KOPT-K1 (cell line): Measurements from ENCODE around the gene DHDDS.

Experiments used
- H3K27ac ChIP-seq: fragments of 200-600 bp; sonication (generic); 2 replicates; pipeline ENCODE4 v1.5.1; 2016; ENCODE audit warnings: antibody characterized with exemption, mild to moderate bottlenecking, low read depth, low read length; ENCODE audit not compliant: poor library complexity, severe bottlenecking
- H3K36me3 ChIP-seq: fragments of 200-600 bp; sonication (generic); 2 replicates; pipeline ENCODE4 v1.5.1; 2017; ENCODE audit warnings: antibody characterized with exemption, mild to moderate bottlenecking, low read length, moderate library complexity; ENCODE audit not compliant: insufficient read depth
- H3K9me3 ChIP-seq: fragments of 200-600 bp; sonication (generic); 2 replicates; pipeline ENCODE4 v1.5.1; 2017; ENCODE audit warnings: antibody characterized with exemption, low read length, mild to moderate bottlenecking; ENCODE audit not compliant: insufficient read depth, poor library complexity, severe bottlenecking

Gene DHDDS

DNA sequence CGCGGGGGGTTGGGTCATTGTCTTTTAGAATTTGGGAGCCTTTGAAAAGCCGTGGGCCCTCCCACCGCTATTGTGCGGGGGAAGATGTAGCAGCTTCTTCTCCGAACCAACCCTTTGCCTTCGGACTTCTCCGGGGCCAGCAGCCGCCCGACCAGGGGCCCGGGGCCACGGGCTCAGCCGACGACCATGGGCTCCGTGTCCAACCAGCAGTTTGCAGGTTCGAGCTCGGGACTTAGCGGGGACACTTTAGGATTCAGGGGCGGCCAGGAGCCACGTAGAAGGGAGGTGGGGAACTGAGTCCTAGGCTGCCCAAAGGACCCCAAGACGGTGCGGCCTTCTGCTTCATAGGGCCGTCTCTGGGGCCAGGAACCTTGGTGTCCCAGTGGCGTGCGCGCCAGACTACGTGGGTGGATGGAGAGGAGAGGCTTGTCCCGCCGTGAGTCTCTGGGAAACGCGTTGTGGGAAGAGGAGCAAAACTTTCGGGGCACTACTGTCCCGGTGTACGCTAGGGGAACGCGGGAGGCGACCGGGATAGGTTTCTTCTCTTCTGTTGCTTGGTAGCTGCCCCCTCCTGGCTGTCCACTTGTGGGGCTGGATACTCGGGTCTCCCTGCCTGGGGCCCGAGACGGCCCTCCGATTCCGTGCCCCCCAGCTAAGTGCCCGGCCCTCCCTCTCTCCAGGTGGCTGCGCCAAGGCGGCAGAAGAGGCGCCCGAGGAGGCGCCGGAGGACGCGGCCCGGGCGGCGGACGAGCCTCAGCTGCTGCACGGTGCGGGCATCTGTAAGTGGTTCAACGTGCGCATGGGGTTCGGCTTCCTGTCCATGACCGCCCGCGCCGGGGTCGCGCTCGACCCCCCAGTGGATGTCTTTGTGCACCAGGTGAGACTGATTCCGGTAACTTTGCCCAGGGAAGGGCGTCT lies 21.2 kb upstream of the DHDDS start, which contains the start of gene LIN28A:
LIN28A (plus strand) TSS at position 112 of the 918 bp plus-strand sequence; CDS start at position 187, 75 bp downstream.
- H3K27ac ChIP-seq: no peak within 1 kb of the TSS
- no peaks in the 10 kb centered on the region for H3K9me3 ChIP-seq
- H3K36me3 ChIP-seq: no peaks in the 10 kb centered on the region

DNA sequence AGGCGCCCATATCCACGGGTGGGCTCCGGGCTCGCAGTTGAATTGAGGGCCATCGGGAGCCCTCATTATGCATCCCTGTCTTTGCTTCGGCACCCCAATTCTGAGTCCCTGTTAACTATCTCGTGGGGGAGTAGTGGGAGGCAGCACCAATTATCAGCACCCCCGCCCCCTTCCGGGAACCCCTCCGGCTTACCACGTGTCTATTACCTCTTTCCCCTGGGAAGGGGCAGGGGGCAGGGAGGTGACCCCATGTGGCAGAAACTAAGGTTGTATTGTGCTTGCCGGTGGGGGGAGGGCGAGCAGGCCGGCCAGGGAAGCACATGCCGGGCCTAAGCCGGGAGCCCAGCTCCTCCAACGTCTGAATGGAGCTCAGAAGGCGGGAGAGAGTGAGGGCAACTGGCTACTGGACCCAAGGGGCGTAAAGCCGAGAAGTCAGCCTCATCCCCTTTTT lies 20.5 kb upstream of the DHDDS start:
- Histone ChIP-seq H3K36me3 (no peaks in the 10 kb centered on the region), H3K9me3 (no peaks in the 10 kb centered on the region), H3K27ac (no peak overlapping the region)

- H3K36me3 ChIP-seq: no peaks in the 10 kb centered on the region
- H3K27ac ChIP-seq: no peak overlapping the region
- no peaks in the 10 kb centered on the region for H3K9me3 ChIP-seq
These were observed 19.8 kb upstream of the DHDDS start for GRCh38 chr1:26412180-26412840.

- Histone ChIP-seq H3K36me3 (no peaks in the 10 kb centered on the region), H3K9me3 (no peaks in the 10 kb centered on the region), H3K27ac (no peak overlapping the region)
These were observed 19.1 kb upstream of the DHDDS start for GRCh38 chr1:26413031-26413430.

DNA sequence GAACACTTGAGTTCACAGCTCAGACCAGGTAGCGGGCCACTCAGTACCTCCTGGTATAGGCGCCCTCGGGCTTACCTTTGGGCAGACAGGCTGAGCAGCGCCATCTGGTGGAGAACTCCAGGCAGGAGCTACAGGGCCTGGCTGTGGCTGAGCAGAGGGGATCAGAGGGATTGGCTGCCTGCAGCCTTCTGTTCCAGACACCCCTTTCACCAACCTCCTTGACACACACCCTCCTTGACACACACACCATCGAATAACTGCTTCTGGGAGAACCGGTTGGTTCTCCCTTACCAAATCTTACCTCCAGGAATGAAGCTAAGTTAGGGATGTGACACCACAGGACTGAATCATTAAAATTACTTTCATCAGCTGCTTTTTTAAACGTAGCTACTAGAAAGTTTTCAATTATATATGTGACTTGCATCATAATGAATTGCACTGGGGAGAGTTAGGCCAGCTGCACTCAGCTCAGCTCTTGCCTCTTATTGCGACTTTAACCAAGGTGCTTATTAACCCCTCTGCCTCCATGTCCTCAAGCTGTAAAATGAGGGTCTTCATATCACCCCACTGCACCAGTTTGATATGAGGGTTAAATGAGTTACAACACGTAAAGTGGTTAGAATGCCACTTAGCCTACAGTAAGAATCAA lies 14.9 kb upstream of the DHDDS start:
- Histone ChIP-seq H3K36me3 (no peaks in the 10 kb centered on the region), H3K9me3 (no peaks in the 10 kb centered on the region), H3K27ac (no peak overlapping the region)

DNA sequence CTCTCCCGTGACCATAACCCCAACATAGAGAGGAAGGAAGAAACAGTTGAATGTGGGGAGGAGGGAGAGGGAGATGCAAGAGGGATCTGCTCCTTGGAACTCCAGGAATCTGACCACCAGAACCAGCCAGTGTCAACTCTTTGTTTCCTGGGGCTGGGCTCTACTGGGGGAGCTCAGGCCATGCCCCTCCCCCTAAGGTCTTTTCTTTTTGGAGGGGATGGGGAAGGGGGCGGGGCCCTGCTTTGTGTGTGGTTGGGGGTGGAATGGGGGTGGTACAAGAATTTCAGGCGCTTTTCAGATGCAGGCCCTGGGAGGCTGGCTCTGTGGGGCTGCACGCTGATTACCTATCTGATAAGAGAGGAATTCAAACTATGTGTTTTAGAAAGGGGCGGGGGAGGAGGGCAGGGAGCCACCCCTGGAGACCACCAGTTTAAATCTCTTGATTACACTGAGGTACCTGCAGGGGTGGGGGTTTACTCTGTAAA lies 13.2 kb upstream of the DHDDS start:
- no peaks in the 10 kb centered on the region for H3K36me3 ChIP-seq
- H3K9me3 ChIP-seq: no peaks in the 10 kb centered on the region
- H3K27ac ChIP-seq: no peak overlapping the region

DNA sequence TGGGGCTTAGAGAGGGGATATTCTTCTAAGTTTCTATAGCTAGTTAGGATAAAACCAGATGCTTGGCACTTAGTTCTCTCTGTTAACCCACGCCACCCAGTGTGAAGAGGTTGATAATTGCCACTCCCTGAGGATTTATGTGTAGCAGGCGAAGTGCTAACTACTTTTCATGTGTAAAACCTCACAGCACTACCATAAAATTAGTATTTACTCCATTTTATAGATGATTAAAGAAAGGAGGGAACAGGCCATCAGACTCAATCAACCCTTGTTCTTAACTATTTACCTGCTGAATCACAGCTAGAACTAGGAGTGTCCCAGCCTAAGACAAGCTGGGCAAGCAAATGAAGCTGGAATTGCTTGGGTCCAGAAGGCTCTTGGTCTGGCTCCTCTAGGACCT lies 12.6 kb upstream of the DHDDS start:
- Histone ChIP-seq H3K27ac (no peak overlapping the region), H3K36me3 (no peaks in the 10 kb centered on the region), H3K9me3 (no peaks in the 10 kb centered on the region)

DNA sequence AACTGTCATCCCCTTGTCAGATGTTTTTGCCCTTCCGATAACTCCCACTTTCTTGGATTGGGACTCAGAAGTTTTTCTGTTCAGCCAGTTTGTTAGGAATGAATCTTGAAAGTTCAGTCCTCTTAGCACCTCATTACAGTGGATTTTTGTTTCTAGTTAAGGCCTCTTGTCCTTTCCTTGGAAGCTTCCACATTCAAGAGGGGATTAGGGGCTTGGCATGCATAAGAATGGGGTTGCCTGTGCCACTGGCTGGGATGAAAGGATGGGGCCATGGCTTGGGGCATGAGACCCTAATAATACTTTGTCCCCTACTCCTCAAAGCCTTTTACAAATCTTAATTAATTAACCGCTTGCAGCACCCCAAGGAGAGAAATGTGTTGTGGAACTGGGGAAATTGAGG lies 2.4 kb upstream of the DHDDS start:
- peaks cover 10% of the 10 kb centered on the region for H3K36me3 ChIP-seq
- no peak overlapping the region for H3K27ac ChIP-seq
- no peaks in the 10 kb centered on the region for H3K9me3 ChIP-seq

DNA sequence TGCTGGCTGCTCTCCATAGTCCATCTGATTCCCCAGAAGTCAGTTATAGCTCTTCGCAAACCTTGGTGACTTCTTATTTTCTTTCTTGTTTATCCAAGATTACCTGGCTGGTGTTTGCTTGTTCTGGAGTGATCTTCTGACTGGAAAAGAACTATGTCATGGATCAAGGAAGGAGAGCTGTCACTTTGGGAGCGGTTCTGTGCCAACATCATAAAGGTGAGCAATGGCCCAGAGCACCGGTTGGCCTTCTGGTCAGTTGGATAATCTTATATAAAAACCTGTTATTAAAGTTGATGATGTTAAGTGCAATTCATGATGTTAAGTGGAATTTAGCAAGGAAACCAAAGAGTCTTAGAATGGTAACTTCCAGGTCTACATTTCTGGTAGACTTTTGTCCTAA lies 672 bp downstream of the DHDDS start:
- Histone ChIP-seq H3K27ac (peak overlapping the region; percentile 67), H3K9me3 (no peaks in the 10 kb centered on the region), H3K36me3 (peaks cover 34% of the 10 kb centered on the region)

DNA sequence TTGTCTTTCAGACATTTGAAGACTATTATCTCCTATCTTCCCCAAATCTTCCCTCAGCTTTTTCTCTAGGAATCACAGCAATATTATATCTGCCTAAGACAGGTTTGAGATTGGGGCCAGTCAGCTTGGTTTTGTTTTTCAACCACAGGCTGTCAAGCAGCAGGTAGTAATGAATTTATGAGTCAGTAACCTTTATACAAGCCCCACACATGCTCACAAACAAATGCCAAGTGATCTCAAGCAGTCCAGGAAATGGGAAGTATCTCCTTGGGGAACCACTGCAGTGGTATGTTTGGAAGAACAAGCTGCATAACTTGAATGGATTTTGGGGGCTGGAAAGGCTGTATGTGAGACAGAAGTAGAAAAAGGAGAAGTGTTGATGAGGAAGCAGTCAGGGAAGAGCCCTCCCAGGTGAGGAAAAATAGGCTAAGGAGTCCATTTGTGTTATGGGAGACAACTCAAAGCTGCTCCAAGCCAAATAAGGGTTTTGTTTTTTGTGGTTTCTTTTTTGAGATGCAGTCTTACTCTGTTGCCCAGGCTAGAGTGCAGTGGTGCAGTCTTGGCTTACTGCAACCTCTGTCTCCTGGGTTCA lies 2.1 kb downstream of the DHDDS start:
- no peak overlapping the region for H3K27ac ChIP-seq
- H3K36me3 ChIP-seq: peaks cover 48% of the 10 kb centered on the region
- H3K9me3 ChIP-seq: no peaks in the 10 kb centered on the region

- no peaks in the 10 kb centered on the region for H3K9me3 ChIP-seq
- H3K36me3 ChIP-seq: peaks cover 83% of the 10 kb centered on the region
- H3K27ac ChIP-seq: no peak overlapping the region
These were observed 5.9 kb downstream of the DHDDS start for GRCh38 chr1:26438041-26438440.

- Histone ChIP-seq H3K27ac (no peak overlapping the region), H3K36me3 (peaks cover 95% of the 10 kb centered on the region), H3K9me3 (no peaks in the 10 kb centered on the region)
These were observed 8.1 kb downstream of the DHDDS start for GRCh38 chr1:26440259-26440658.

- H3K36me3 ChIP-seq: peaks cover 89% of the 10 kb centered on the region
- no peaks in the 10 kb centered on the region for H3K9me3 ChIP-seq
- no peak overlapping the region for H3K27ac ChIP-seq
These were observed 17.7 kb downstream of the DHDDS start for GRCh38 chr1:26449868-26450267.

- Histone ChIP-seq H3K9me3 (no peaks in the 10 kb centered on the region), H3K36me3 (peaks cover 90% of the 10 kb centered on the region), H3K27ac (no peak overlapping the region)
These were observed 18.8 kb downstream of the DHDDS start for GRCh38 chr1:26450908-26451307.
